ENCODE data around the gene BCL6. TPM values are rescaled to one million over a fixed set of nuclear protein-coding genes. Genes with fewer than 3 reads are reported as not detected.

BCL6 gene
- total RNA-seq, 1 experiment from 2014 or later: 569 TPM

GRCh38 chr3:187719628-187720336, 25.5 kb downstream of the BCL6 start:
- H3K4me3 ChIP-seq (ENCODE audit: low read length): no peak overlapping the region
- no peak overlapping the region for H3K9ac ChIP-seq (ENCODE audit: low read length)
- no peak overlapping the region for H2AFZ ChIP-seq (ENCODE audit: low read length)
- DNase-seq: peak; percentile 82
- peak overlapping the region; percentile 50 for H3K27ac ChIP-seq (ENCODE audit: low read length)
- H3K4me1 ChIP-seq (ENCODE audit: low read length): peaks cover 8% of the 10 kb centered on the region
- no peaks in the 10 kb centered on the region for H3K79me2 ChIP-seq (ENCODE audit: low read length)
- peaks cover 37% of the 10 kb centered on the region for H3K36me3 ChIP-seq (ENCODE audit: insufficient read depth, low read length)
- no peaks in the 10 kb centered on the region for H3K9me3 ChIP-seq (ENCODE audit: low read length)
- no peak overlapping the region for H3K4me2 ChIP-seq (ENCODE audit: low read depth, low read length, poor library complexity, severe bottlenecking)
- peaks cover 24% of the 10 kb centered on the region for H4K20me1 ChIP-seq (ENCODE audit: insufficient read depth, low read depth, low read length)
- no peaks in the 10 kb centered on the region for H3K27me3 ChIP-seq (ENCODE audit: low read length)
- no peaks in the 10 kb centered on the region for H3K9me2 ChIP-seq (replicated peaks; ENCODE audit: insufficient read depth, low read length)

- H3K27me3 ChIP-seq (ENCODE audit: low read length): no peaks in the 10 kb centered on the region
- DNase-seq: peak; percentile 77
- no peaks in the 10 kb centered on the region for H3K9me3 ChIP-seq (ENCODE audit: low read length)
- H3K4me1 ChIP-seq (ENCODE audit: low read length): peaks cover 16% of the 10 kb centered on the region
- no peaks in the 10 kb centered on the region for H3K9me2 ChIP-seq (replicated peaks; ENCODE audit: insufficient read depth, low read length)
- no peaks in the 10 kb centered on the region for H3K79me2 ChIP-seq (ENCODE audit: low read length)
- no peak overlapping the region for H3K4me3 ChIP-seq (ENCODE audit: low read length)
- H3K36me3 ChIP-seq (ENCODE audit: insufficient read depth, low read length): peaks cover 27% of the 10 kb centered on the region
- H3K9ac ChIP-seq (ENCODE audit: low read length): no peak overlapping the region
- peaks cover 22% of the 10 kb centered on the region for H4K20me1 ChIP-seq (ENCODE audit: insufficient read depth, low read depth, low read length)
- H2AFZ ChIP-seq (ENCODE audit: low read length): no peak overlapping the region
- H3K27ac ChIP-seq (ENCODE audit: low read length): no peak overlapping the region
- H3K4me2 ChIP-seq (ENCODE audit: low read depth, low read length, poor library complexity, severe bottlenecking): no peak overlapping the region
Measured at GRCh38 chr3:187718802-187719201, 26.5 kb downstream of the BCL6 start.

- Histone ChIP-seq H3K4me2 (ENCODE audit: low read depth, low read length, poor library complexity, severe bottlenecking) (no peak overlapping the region), H3K9me3 (ENCODE audit: low read length) (no peaks in the 10 kb centered on the region), H3K27me3 (ENCODE audit: low read length) (no peaks in the 10 kb centered on the region), H3K4me3 (ENCODE audit: low read length) (no peak overlapping the region), H2AFZ (ENCODE audit: low read length) (no peak overlapping the region), H3K27ac (ENCODE audit: low read length) (no peak overlapping the region), H4K20me1 (ENCODE audit: insufficient read depth, low read depth, low read length) (peaks cover 14% of the 10 kb centered on the region), H3K79me2 (ENCODE audit: low read length) (no peaks in the 10 kb centered on the region), H3K4me1 (ENCODE audit: low read length) (peaks cover 19% of the 10 kb centered on the region), H3K9ac (ENCODE audit: low read length) (no peak overlapping the region), H3K9me2 (replicated peaks; ENCODE audit: insufficient read depth, low read length) (no peaks in the 10 kb centered on the region), H3K36me3 (ENCODE audit: insufficient read depth, low read length) (peaks cover 15% of the 10 kb centered on the region)
- DNase-seq: no peak
Measured at GRCh38 chr3:187717572-187717971, 27.7 kb downstream of the BCL6 start.

- no peaks in the 10 kb centered on the region for H3K27me3 ChIP-seq (ENCODE audit: low read length)
Measured at GRCh38 chr3:187714404-187714979, 30.8 kb downstream of the BCL6 start.

GRCh38 chr3:187713504-187713903, 31.8 kb downstream of the BCL6 start:
- Histone ChIP-seq H3K27ac (ENCODE audit: low read length) (no peak overlapping the region), H3K4me2 (ENCODE audit: low read depth, low read length, poor library complexity, severe bottlenecking) (peak overlapping the region; percentile 16), H3K79me2 (ENCODE audit: low read length) (no peaks in the 10 kb centered on the region), H3K4me1 (ENCODE audit: low read length) (peaks cover 32% of the 10 kb centered on the region), H3K27me3 (ENCODE audit: low read length) (no peaks in the 10 kb centered on the region), H3K9ac (ENCODE audit: low read length) (no peak overlapping the region), H3K4me3 (ENCODE audit: low read length) (peak overlapping the region; percentile 2; the same call in 1 of the 2 replicates), H3K9me3 (ENCODE audit: low read length) (no peaks in the 10 kb centered on the region), H2AFZ (ENCODE audit: low read length) (no peak overlapping the region), H3K36me3 (ENCODE audit: insufficient read depth, low read length) (no peaks in the 10 kb centered on the region), H3K9me2 (replicated peaks; ENCODE audit: insufficient read depth, low read length) (no peaks in the 10 kb centered on the region), H4K20me1 (ENCODE audit: insufficient read depth, low read depth, low read length) (no peaks in the 10 kb centered on the region)
- DNase-seq: peak; percentile 86

More at GRCh38 chr3:187714404-187714979, 30.8 kb downstream of the BCL6 start:
- Histone ChIP-seq H3K9ac (ENCODE audit: low read length) (no peak overlapping the region), H3K9me2 (replicated peaks; ENCODE audit: insufficient read depth, low read length) (no peaks in the 10 kb centered on the region), H3K9me3 (ENCODE audit: low read length) (no peaks in the 10 kb centered on the region), H3K4me3 (ENCODE audit: low read length) (no peak overlapping the region), H4K20me1 (ENCODE audit: insufficient read depth, low read depth, low read length) (no peaks in the 10 kb centered on the region), H3K27ac (ENCODE audit: low read length) (no peak overlapping the region), H3K79me2 (ENCODE audit: low read length) (no peaks in the 10 kb centered on the region), H3K4me1 (ENCODE audit: low read length) (peaks cover 22% of the 10 kb centered on the region), H3K36me3 (ENCODE audit: insufficient read depth, low read length) (no peaks in the 10 kb centered on the region), H2AFZ (ENCODE audit: low read length) (no peak overlapping the region), H3K4me2 (ENCODE audit: low read depth, low read length, poor library complexity, severe bottlenecking) (peak overlapping the region; percentile 16)
- peak; percentile 96 for DNase-seq

- Histone ChIP-seq H3K27me3 (ENCODE audit: low read length) (no peaks in the 10 kb centered on the region), H3K9me2 (replicated peaks; ENCODE audit: insufficient read depth, low read length) (no peaks in the 10 kb centered on the region), H4K20me1 (ENCODE audit: insufficient read depth, low read depth, low read length) (no peaks in the 10 kb centered on the region), H3K79me2 (ENCODE audit: low read length) (no peaks in the 10 kb centered on the region), H3K4me1 (ENCODE audit: low read length) (peaks cover 37% of the 10 kb centered on the region), H3K36me3 (ENCODE audit: insufficient read depth, low read length) (no peaks in the 10 kb centered on the region), H3K9me3 (ENCODE audit: low read length) (no peaks in the 10 kb centered on the region), H3K4me3 (ENCODE audit: low read length) (no peak overlapping the region), H3K4me2 (ENCODE audit: low read depth, low read length, poor library complexity, severe bottlenecking) (peak overlapping the region; percentile 44), H2AFZ (ENCODE audit: low read length) (no peak overlapping the region), H3K27ac (ENCODE audit: low read length) (no peak overlapping the region), H3K9ac (ENCODE audit: low read length) (no peak overlapping the region)
- peak; percentile 86 for DNase-seq
Measured at GRCh38 chr3:187709155-187709554, 36.1 kb downstream of the BCL6 start.

- DNase-seq: no peak
- Histone ChIP-seq H3K36me3 (ENCODE audit: insufficient read depth, low read length) (no peaks in the 10 kb centered on the region), H3K4me1 (ENCODE audit: low read length) (peaks cover 32% of the 10 kb centered on the region), H3K27me3 (ENCODE audit: low read length) (no peaks in the 10 kb centered on the region), H3K27ac (ENCODE audit: low read length) (no peak overlapping the region), H3K4me2 (ENCODE audit: low read depth, low read length, poor library complexity, severe bottlenecking) (peak overlapping the region; percentile 44), H3K4me3 (ENCODE audit: low read length) (no peak overlapping the region), H3K9me2 (replicated peaks; ENCODE audit: insufficient read depth, low read length) (no peaks in the 10 kb centered on the region), H2AFZ (ENCODE audit: low read length) (no peak overlapping the region), H4K20me1 (ENCODE audit: insufficient read depth, low read depth, low read length) (no peaks in the 10 kb centered on the region), H3K79me2 (ENCODE audit: low read length) (no peaks in the 10 kb centered on the region), H3K9me3 (ENCODE audit: low read length) (no peaks in the 10 kb centered on the region), H3K9ac (ENCODE audit: low read length) (no peak overlapping the region)
Measured at GRCh38 chr3:187708696-187709095, 36.6 kb downstream of the BCL6 start.

GRCh38 chr3:187706971-187707370, 38.3 kb downstream of the BCL6 start:
- H3K4me3 ChIP-seq (ENCODE audit: low read length): no peak overlapping the region
- H3K79me2 ChIP-seq (ENCODE audit: low read length): no peaks in the 10 kb centered on the region
- H3K4me2 ChIP-seq (ENCODE audit: low read depth, low read length, poor library complexity, severe bottlenecking): no peak overlapping the region
- no peaks in the 10 kb centered on the region for H3K9me2 ChIP-seq (replicated peaks; ENCODE audit: insufficient read depth, low read length)
- H3K27me3 ChIP-seq (ENCODE audit: low read length): no peaks in the 10 kb centered on the region
- H4K20me1 ChIP-seq (ENCODE audit: insufficient read depth, low read depth, low read length): no peaks in the 10 kb centered on the region
- H3K27ac ChIP-seq (ENCODE audit: low read length): no peak overlapping the region
- H3K36me3 ChIP-seq (ENCODE audit: insufficient read depth, low read length): no peaks in the 10 kb centered on the region
- no peak overlapping the region for H3K9ac ChIP-seq (ENCODE audit: low read length)
- peaks cover 30% of the 10 kb centered on the region for H3K4me1 ChIP-seq (ENCODE audit: low read length)
- DNase-seq: no peak
- no peaks in the 10 kb centered on the region for H3K9me3 ChIP-seq (ENCODE audit: low read length)
- no peak overlapping the region for H2AFZ ChIP-seq (ENCODE audit: low read length)

All from Karpas-422 (cell line).